ENCODE data around the gene HSPA4. TPM values are rescaled to one million over a fixed set of nuclear protein-coding genes. Genes with fewer than 3 reads are reported as not detected.
"Not testable (repeated sequence)": the region's sequence is repeated elsewhere in the genome, so short reads cannot be mapped to it uniquely, and the experiment has no call there.

The HSPA4 gene
- 121 and 159 TPM in 2 replicates for total RNA-seq (2012; rRNA removed)

- Histone ChIP-seq H3K4me3 (ENCODE audit: low read length) (peak within 1 kb of the TSS; percentile 93), H3K4me1 (ENCODE audit: control insufficient read depth, insufficient read depth, low read length) (peaks cover 29% of the 10 kb centered on the region), H3K27me3 (ENCODE audit: control insufficient read depth, insufficient read depth, low read length) (no peaks in the 10 kb centered on the region), H3K9ac (ENCODE audit: low read depth, low read length) (peak within 1 kb of the TSS; percentile 98), H3K9me3 (replicated peaks; ENCODE audit: low read length) (no peaks in the 10 kb centered on the region), H3K4me2 (ENCODE audit: low read length) (peak within 1 kb of the TSS; percentile 93), H3K36me3 (ENCODE audit: insufficient read depth, low read length) (no peaks in the 10 kb centered on the region)
Observed at GRCh38 chr5:133051542-133052316, at the start of gene HSPA4. HSPA4 (plus strand) TSS chr5:133052013; CDS start chr5:133052251, 238 bp downstream.

DNA sequence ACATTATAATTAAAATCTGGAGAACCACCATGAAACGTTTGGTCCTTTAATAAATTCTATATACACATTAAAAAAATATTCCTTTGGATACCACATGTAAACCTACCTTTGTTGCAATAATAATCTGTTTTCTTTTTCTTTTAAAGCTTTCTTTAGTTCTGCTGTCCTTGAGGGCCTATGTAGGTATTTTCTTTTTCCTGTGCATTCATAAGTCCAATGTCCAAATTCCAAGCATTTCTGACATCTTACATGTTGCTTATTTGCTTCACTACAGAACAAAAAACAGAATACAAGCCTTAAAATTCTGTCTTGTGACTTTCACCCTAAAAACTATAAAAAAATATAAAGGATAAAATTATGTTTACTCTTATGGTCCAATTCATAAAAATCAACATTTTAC is 45.2 kb upstream of the HSPA4 start:
- no peak overlapping the region for H3K9ac ChIP-seq (ENCODE audit: low read depth, low read length)
- no peaks in the 10 kb centered on the region for H3K27me3 ChIP-seq (ENCODE audit: control insufficient read depth, insufficient read depth, low read length)
- H3K9me3 ChIP-seq (replicated peaks; ENCODE audit: low read length): no peaks in the 10 kb centered on the region
- no peaks in the 10 kb centered on the region for H3K4me1 ChIP-seq (ENCODE audit: control insufficient read depth, insufficient read depth, low read length)
- H3K36me3 ChIP-seq (ENCODE audit: insufficient read depth, low read length): peaks cover 12% of the 10 kb centered on the region
- H3K4me3 ChIP-seq (ENCODE audit: low read length): no peak overlapping the region
- no peak overlapping the region for H3K4me2 ChIP-seq (ENCODE audit: low read length)

GRCh38 chr5:133008455-133008854 is 43.4 kb upstream of the HSPA4 start:
- not testable (repeated sequence) for H3K4me3 ChIP-seq (ENCODE audit: low read length); H3K27me3 ChIP-seq (ENCODE audit: control insufficient read depth, insufficient read depth, low read length); H3K36me3 ChIP-seq (ENCODE audit: insufficient read depth, low read length); H3K9me3 ChIP-seq (replicated peaks; ENCODE audit: low read length); H3K4me1 ChIP-seq (ENCODE audit: control insufficient read depth, insufficient read depth, low read length); H3K9ac ChIP-seq (ENCODE audit: low read depth, low read length); H3K4me2 ChIP-seq (ENCODE audit: low read length)

- Histone ChIP-seq H3K4me3 (ENCODE audit: low read length) (no peak overlapping the region), H3K27me3 (ENCODE audit: control insufficient read depth, insufficient read depth, low read length) (no peaks in the 10 kb centered on the region), H3K9ac (ENCODE audit: low read depth, low read length) (no peak overlapping the region), H3K9me3 (replicated peaks; ENCODE audit: low read length) (no peaks in the 10 kb centered on the region), H3K36me3 (ENCODE audit: insufficient read depth, low read length) (peaks cover 16% of the 10 kb centered on the region), H3K4me2 (ENCODE audit: low read length) (no peak overlapping the region), H3K4me1 (ENCODE audit: control insufficient read depth, insufficient read depth, low read length) (no peaks in the 10 kb centered on the region)
Observed at GRCh38 chr5:133015466-133015865, 36.3 kb upstream of the HSPA4 start.

- H3K9me3 ChIP-seq (replicated peaks; ENCODE audit: low read length): no peaks in the 10 kb centered on the region
- no peak overlapping the region for H3K4me2 ChIP-seq (ENCODE audit: low read length)
- H3K4me3 ChIP-seq (ENCODE audit: low read length): no peak overlapping the region
- H3K9ac ChIP-seq (ENCODE audit: low read depth, low read length): no peak overlapping the region
- H3K27me3 ChIP-seq (ENCODE audit: control insufficient read depth, insufficient read depth, low read length): no peaks in the 10 kb centered on the region
- H3K36me3 ChIP-seq (ENCODE audit: insufficient read depth, low read length): peaks cover 16% of the 10 kb centered on the region
- H3K4me1 ChIP-seq (ENCODE audit: control insufficient read depth, insufficient read depth, low read length): no peaks in the 10 kb centered on the region
Observed at GRCh38 chr5:133017964-133018363, 33.8 kb upstream of the HSPA4 start.

DNA sequence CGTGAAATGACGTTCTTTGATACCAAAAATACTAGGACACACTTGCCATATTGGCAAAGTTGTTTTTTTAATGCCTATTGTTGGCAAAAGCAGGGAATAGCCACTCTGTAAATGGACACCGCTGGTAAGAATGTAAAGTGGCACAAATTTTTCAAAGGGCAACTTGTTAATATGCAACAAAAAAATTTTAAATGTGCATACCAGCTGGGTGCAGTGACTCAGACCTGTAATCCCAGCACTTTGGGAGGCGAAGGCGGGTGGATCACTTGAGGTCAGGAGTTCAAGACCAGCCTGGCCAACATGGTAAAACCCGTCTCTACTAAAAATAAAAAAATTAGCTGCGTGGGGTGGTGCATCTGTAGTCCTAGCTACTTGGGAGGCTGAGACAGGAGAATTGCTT is 32.3 kb upstream of the HSPA4 start:
- not testable (repeated sequence) for H3K9ac ChIP-seq (ENCODE audit: low read depth, low read length); H3K4me3 ChIP-seq (ENCODE audit: low read length); H3K27me3 ChIP-seq (ENCODE audit: control insufficient read depth, insufficient read depth, low read length); H3K4me1 ChIP-seq (ENCODE audit: control insufficient read depth, insufficient read depth, low read length); H3K4me2 ChIP-seq (ENCODE audit: low read length); H3K9me3 ChIP-seq (replicated peaks; ENCODE audit: low read length)
- H3K36me3 ChIP-seq (ENCODE audit: insufficient read depth, low read length): peaks cover 16% of the 10 kb centered on the region

DNA sequence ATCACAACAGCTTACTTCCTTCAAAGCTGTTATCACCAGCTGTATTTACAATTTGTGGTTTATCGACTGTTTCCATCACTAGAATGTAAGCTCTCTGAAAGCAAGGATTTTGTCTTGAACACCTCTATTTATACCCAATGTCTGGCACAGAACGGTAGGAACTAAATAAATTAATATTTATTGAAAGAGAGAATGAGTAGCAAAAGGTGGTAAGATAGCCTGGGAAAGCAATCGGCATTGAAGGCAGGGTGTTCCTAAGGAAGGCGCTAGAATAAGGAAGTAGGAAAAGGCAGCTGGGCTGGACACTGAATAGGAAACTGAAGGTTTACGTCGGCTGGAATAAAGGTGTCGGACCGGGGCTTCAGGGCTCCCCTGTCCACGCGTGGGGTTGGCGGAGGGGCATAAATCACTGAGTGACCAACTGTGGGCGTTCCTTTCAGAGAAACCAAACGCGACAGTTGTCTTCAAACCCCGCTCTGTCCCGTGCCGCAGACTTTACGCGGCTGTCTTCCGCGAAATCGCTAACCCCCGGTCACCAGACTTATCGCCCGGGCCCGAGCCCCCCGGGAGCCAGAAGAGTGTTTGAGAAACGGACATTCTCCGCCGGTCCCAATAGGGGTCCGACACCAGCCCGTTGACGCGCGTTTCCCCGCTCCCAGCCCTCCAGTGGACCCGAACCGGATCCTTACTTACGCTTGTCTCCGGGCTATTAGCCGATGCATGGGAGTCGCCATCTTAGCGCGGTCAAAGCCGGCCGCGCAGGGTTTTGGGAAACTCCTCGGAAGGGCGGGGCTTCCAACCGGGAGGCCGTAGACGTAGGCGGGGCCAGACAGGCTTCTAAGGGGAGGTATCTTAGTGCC is 25.8 kb upstream of the HSPA4 start, which contains the start of gene ZCCHC10:
TSS of gene ZCCHC10 (minus strand) at position 746 of the 860 bp plus-strand sequence. CDS start at position 734, 12 bp downstream.
- no peaks in the 10 kb centered on the region for H3K9me3 ChIP-seq (replicated peaks; ENCODE audit: low read length)
- H3K27me3 ChIP-seq (ENCODE audit: control insufficient read depth, insufficient read depth, low read length): no peaks in the 10 kb centered on the region
- no peaks in the 10 kb centered on the region for H3K36me3 ChIP-seq (ENCODE audit: insufficient read depth, low read length)
- H3K4me3 ChIP-seq (ENCODE audit: low read length): peak within 1 kb of the TSS; percentile 96
- H3K4me2 ChIP-seq (ENCODE audit: low read length): peak within 1 kb of the TSS; percentile 79
- no peaks in the 10 kb centered on the region for H3K4me1 ChIP-seq (ENCODE audit: control insufficient read depth, insufficient read depth, low read length)
- peak within 1 kb of the TSS; percentile 98 for H3K9ac ChIP-seq (ENCODE audit: low read depth, low read length)

DNA sequence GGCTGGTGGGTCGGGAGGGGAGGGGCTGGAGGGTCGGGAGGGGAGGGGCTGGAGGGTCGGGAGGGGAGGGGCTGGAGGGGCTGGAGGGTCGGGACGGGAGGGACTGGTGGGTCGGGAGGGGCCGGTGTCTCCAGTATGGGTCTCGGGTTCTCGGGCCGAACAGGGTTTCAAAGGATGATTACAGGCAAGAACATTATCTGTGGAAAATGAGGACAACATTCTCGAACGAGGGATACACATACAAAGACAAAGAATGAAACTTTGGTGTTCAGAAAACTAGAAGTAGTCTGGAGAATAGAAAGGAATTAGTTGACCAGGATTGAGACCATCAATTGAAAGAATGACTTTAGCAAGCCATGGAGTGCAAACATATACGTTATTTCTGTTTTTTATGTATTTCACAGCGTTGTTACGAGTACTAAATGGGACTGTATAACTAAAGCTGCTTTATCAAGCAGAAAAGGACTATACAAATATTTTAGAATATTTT is 25.1 kb upstream of the HSPA4 start:
- Histone ChIP-seq H3K36me3 (ENCODE audit: insufficient read depth, low read length) (no peaks in the 10 kb centered on the region), H3K9ac (ENCODE audit: low read depth, low read length) (peak overlapping the region; percentile 48), H3K4me2 (ENCODE audit: low read length) (peak overlapping the region; percentile 69), H3K9me3 (replicated peaks; ENCODE audit: low read length) (no peaks in the 10 kb centered on the region), H3K4me3 (ENCODE audit: low read length) (peak overlapping the region; percentile 59), H3K27me3 (ENCODE audit: control insufficient read depth, insufficient read depth, low read length) (no peaks in the 10 kb centered on the region), H3K4me1 (ENCODE audit: control insufficient read depth, insufficient read depth, low read length) (no peaks in the 10 kb centered on the region)

GRCh38 chr5:133029416-133029815 is 22.4 kb upstream of the HSPA4 start:
- Histone ChIP-seq H3K36me3 (ENCODE audit: insufficient read depth, low read length) (no peaks in the 10 kb centered on the region), H3K9ac (ENCODE audit: low read depth, low read length) (no peak overlapping the region), H3K4me3 (ENCODE audit: low read length) (no peak overlapping the region), H3K9me3 (replicated peaks; ENCODE audit: low read length) (no peaks in the 10 kb centered on the region), H3K27me3 (ENCODE audit: control insufficient read depth, insufficient read depth, low read length) (no peaks in the 10 kb centered on the region), H3K4me2 (ENCODE audit: low read length) (no peak overlapping the region), H3K4me1 (ENCODE audit: control insufficient read depth, insufficient read depth, low read length) (no peaks in the 10 kb centered on the region)

GRCh38 chr5:133030343-133031005 is 21.3 kb upstream of the HSPA4 start:
- H3K9me3 ChIP-seq (replicated peaks; ENCODE audit: low read length): no peaks in the 10 kb centered on the region
- H3K27me3 ChIP-seq (ENCODE audit: control insufficient read depth, insufficient read depth, low read length): peaks cover 3% of the 10 kb centered on the region
- no peak overlapping the region for H3K9ac ChIP-seq (ENCODE audit: low read depth, low read length)
- no peaks in the 10 kb centered on the region for H3K36me3 ChIP-seq (ENCODE audit: insufficient read depth, low read length)
- H3K4me1 ChIP-seq (ENCODE audit: control insufficient read depth, insufficient read depth, low read length): no peaks in the 10 kb centered on the region
- H3K4me3 ChIP-seq (ENCODE audit: low read length): no peak overlapping the region
- no peak overlapping the region for H3K4me2 ChIP-seq (ENCODE audit: low read length)

Data from skeletal muscle satellite cell (primary cell).